Trophoblast cell (in vitro differentiated cells and primary cell): ENCODE results near the gene CLPTM1L.

Source experiments
- DNase-seq, 2 donors: peaks; one replicate each; pipeline ENCODE4 v3.0.0-alpha.2; 2016
- H2AFZ ChIP-seq: 2 replicates; pipeline ENCODE4 v1.6.1; 2013; ENCODE audit warnings: low read length, moderate library complexity, mild to moderate bottlenecking; ENCODE audit not compliant: insufficient read depth, poor library complexity
- H2AK5ac ChIP-seq: 2 replicates; pipeline ENCODE4 v1.6.1; 2013; ENCODE audit warnings: mild to moderate bottlenecking, low read length
- H2BK120ac ChIP-seq: 2 replicates; pipeline ENCODE4 v1.6.1; 2013; ENCODE audit warnings: low read length, mild to moderate bottlenecking, moderate library complexity; ENCODE audit not compliant: insufficient read depth, poor library complexity
- H2BK12ac ChIP-seq: 2 replicates; pipeline ENCODE4 v1.6.1; 2013; ENCODE audit warnings: mild to moderate bottlenecking, low read length, moderate library complexity
- H2BK5ac ChIP-seq: 2 replicates; pipeline ENCODE4 v1.6.1; 2013; ENCODE audit warnings: low read length, low read depth, moderate library complexity, mild to moderate bottlenecking; ENCODE audit not compliant: poor library complexity
- H3K14ac ChIP-seq: 2 replicates; pipeline ENCODE4 v1.6.1; 2013; ENCODE audit warnings: mild to moderate bottlenecking, low read length
- H3K18ac ChIP-seq: 2 replicates; pipeline ENCODE4 v1.6.1; 2013; ENCODE audit warnings: mild to moderate bottlenecking, low read length
- H3K23ac ChIP-seq: 2 replicates; pipeline ENCODE4 v1.6.1; 2013; ENCODE audit warnings: low read length
- H3K27ac ChIP-seq: 2 replicates; pipeline ENCODE4 v1.5.1; 2013; ENCODE audit warnings: low read depth, mild to moderate bottlenecking, inconsistent platforms, low read length, moderate library complexity
- H3K27me3 ChIP-seq: 2 replicates; pipeline ENCODE4 v1.6.1; 2013; ENCODE audit warnings: inconsistent platforms, mild to moderate bottlenecking, low read length, moderate library complexity; ENCODE audit not compliant: insufficient read depth
- H3K36me3 ChIP-seq, 2 experiments: 1 replicate in 1 of 2; 2 replicates in 1 of 2; pipeline ENCODE4 v1.6.1; 2013; ENCODE audit warnings: low read length in 2 of 2, mild to moderate bottlenecking in 2 of 2, moderate library complexity in 1 of 2; ENCODE audit not compliant: insufficient read depth in 2 of 2, control insufficient read depth in 1 of 2
- H3K4ac ChIP-seq: 2 replicates; pipeline ENCODE4 v1.6.1; 2013; ENCODE audit warnings: low read depth, mild to moderate bottlenecking, low read length, moderate library complexity
- H3K4me1 ChIP-seq, 2 experiments: 1 replicate in 1 of 2; 2 replicates in 1 of 2; pipeline ENCODE4 v1.6.1; 2013; ENCODE audit warnings: low read length in 2 of 2, mild to moderate bottlenecking in 2 of 2, moderate library complexity in 1 of 2; ENCODE audit not compliant: insufficient read depth in 2 of 2, control insufficient read depth in 1 of 2
- H3K4me2 ChIP-seq: 2 replicates; pipeline ENCODE4 v1.6.1; 2013; ENCODE audit warnings: inconsistent platforms, mild to moderate bottlenecking, low read length, moderate library complexity
- H3K4me3 ChIP-seq: 2 replicates; pipeline ENCODE4 v1.5.1; 2013; ENCODE audit warnings: mild to moderate bottlenecking, low read depth, low read length, inconsistent platforms
- H3K79me1 ChIP-seq: one replicate; pipeline ENCODE4 v1.6.1; 2013; ENCODE audit warnings: low read length
- H3K79me2 ChIP-seq: 2 replicates; pipeline ENCODE4 v1.6.1; 2013; ENCODE audit warnings: low read length, mild to moderate bottlenecking; ENCODE audit not compliant: control insufficient read depth, insufficient read depth, poor library complexity
- H3K9ac ChIP-seq: 2 replicates; pipeline ENCODE4 v1.6.1; 2013; ENCODE audit warnings: mild to moderate bottlenecking, low read length
- H3K9me3 ChIP-seq: 2 replicates; pipeline ENCODE4 v1.6.1; 2013; ENCODE audit warnings: low read depth, mild to moderate bottlenecking, control low read depth, inconsistent platforms, low read length; ENCODE audit not compliant: insufficient read depth
- H4K12ac ChIP-seq: 2 replicates; pipeline ENCODE4 v1.6.1; 2013; ENCODE audit warnings: low read depth, mild to moderate bottlenecking, low read length, moderate library complexity
- H4K8ac ChIP-seq: 2 replicates; pipeline ENCODE4 v1.6.1; 2013; ENCODE audit warnings: low read depth, mild to moderate bottlenecking, low read length, moderate library complexity
- H4K91ac ChIP-seq: one replicate; pipeline ENCODE4 v1.6.1; 2013; ENCODE audit warnings: low read depth, mild to moderate bottlenecking, low read length, moderate library complexity
- WGBS: extraction: QIAGEN DNeasy Blood & Tissue Kit; methylation state at CpG from one replicate; pipeline ENCODE4 v1.1.7; 2013; ENCODE audit warnings: missing lambda C conversion rate; ENCODE audit not compliant: insufficient read length, insufficient coverage; ENCODE audit errors: extremely low coverage; 5-methylcytosine and 5-hydroxymethylcytosine counted together

Gene CLPTM1L

DNA sequence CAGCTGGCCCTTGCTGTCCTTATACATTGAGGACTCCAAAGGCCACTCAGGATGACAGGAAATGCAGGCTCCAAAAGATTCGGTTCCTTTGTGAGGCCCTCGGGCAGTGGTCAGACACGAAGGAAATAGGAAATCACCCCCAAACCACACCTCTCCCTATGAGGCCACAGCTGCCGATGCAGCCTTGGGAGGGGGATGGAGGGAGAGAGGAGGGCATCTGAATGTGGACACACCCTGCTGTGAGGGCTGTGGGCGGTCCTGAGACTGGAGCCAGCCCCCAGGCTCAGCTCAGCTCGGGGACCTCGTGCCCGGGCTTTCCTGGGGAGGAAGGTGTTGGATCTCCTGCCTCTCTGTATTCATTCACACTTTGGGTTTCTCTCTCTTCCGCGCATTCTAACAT is 2.7 kb upstream of the CLPTM1L start:
- H2BK12ac ChIP-seq: no peak overlapping the region

DNA sequence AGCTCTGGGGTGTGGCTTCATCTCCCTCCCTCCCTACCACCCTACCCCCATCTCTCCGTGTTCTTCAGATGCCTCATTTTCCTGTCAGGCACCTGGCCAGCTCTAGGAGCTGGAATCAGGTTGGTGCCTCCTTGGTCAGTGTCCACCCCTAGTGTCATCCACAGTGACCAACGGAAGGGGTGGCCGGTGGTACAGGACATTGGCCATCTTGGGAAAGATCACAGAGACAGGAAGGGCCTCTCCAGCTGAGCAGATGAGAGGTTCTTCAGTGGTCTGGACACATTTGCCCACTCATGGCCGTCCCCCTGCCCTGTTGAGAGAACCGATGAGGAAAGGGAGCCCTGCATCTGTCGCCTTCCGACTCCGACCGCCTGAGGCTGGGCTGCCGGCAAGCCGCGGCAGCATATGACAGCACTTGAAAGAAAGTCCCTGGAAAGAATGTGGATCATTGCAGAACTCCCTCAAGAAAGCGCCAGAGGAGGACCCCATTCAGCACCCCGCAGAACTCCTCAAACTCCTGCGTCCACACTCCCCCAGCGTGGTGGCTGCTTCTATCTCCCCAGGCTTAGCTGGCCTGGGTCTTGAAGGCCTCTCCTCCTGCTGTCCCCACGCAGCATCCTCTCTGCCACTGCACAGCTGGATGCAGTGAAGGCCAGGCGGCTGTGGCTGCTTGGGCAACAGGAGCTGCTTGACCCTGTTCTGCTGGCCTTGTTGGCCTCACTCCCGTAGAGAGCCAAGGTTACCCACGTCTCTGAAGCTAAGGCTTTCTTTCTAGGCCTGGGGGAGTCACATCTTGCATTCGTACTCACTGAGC is 1.9 kb upstream of the CLPTM1L start:
- no peak for DNase-seq
- no peak overlapping the region for H4K91ac ChIP-seq
- no peak overlapping the region for H4K12ac ChIP-seq
- H3K36me3 ChIP-seq: peaks cover 14% of the 10 kb centered on the region in 2 experiments
- no peak overlapping the region for H2BK120ac ChIP-seq
- H3K4ac ChIP-seq: no peak overlapping the region
- no peak overlapping the region for H3K23ac ChIP-seq
- peak overlapping the region; percentile 17 for H3K4me3 ChIP-seq
- H3K4me1 ChIP-seq: peaks cover 8 to 9% of the 10 kb centered on the region in 2 experiments
- no peak overlapping the region for H2AFZ ChIP-seq
- H4K8ac ChIP-seq: no peak overlapping the region
- H3K9ac ChIP-seq: no peak overlapping the region
- H3K79me2 ChIP-seq: peaks cover 6% of the 10 kb centered on the region
- no peak overlapping the region for H3K18ac ChIP-seq
- no peak overlapping the region for H3K27ac ChIP-seq
- H3K79me1 ChIP-seq: peaks cover 5% of the 10 kb centered on the region
- H2BK12ac ChIP-seq: no peak overlapping the region
- H3K4me2 ChIP-seq: no peak overlapping the region
- H3K9me3 ChIP-seq: no peaks in the 10 kb centered on the region
- no peak overlapping the region for H2AK5ac ChIP-seq
- no peak overlapping the region for H3K14ac ChIP-seq
- WGBS: no CpG with 5 or more reads among the region's 21 CpGs
- H3K27me3 ChIP-seq: no peaks in the 10 kb centered on the region
- H2BK5ac ChIP-seq: no peak overlapping the region

More for the DNA sequence above, 2.7 kb upstream of the CLPTM1L start:
- peaks cover 6 to 7% of the 10 kb centered on the region in 2 experiments for H3K36me3 ChIP-seq
- no peak overlapping the region for H4K8ac ChIP-seq
- H2BK120ac ChIP-seq: no peak overlapping the region
- H3K4me3 ChIP-seq: no peak overlapping the region
- DNase-seq: no peak
- no peak overlapping the region for H3K9ac ChIP-seq
- no peak overlapping the region for H3K14ac ChIP-seq
- no peak overlapping the region for H3K4me2 ChIP-seq
- peaks cover 2% of the 10 kb centered on the region for H3K9me3 ChIP-seq
- H3K27me3 ChIP-seq: no peaks in the 10 kb centered on the region
- WGBS: no CpG with 5 or more reads among the region's 10 CpGs
- H3K79me1 ChIP-seq: peaks cover 5% of the 10 kb centered on the region
- no peak overlapping the region for H4K91ac ChIP-seq
- H2AK5ac ChIP-seq: no peak overlapping the region
- no peak overlapping the region for H3K4ac ChIP-seq
- peaks cover 6% of the 10 kb centered on the region for H3K79me2 ChIP-seq
- peaks cover 8 to 9% of the 10 kb centered on the region in 2 experiments for H3K4me1 ChIP-seq
- no peak overlapping the region for H3K27ac ChIP-seq
- H2AFZ ChIP-seq: no peak overlapping the region
- H2BK5ac ChIP-seq: no peak overlapping the region
- H4K12ac ChIP-seq: no peak overlapping the region
- H3K23ac ChIP-seq: no peak overlapping the region
- H3K18ac ChIP-seq: no peak overlapping the region

DNA sequence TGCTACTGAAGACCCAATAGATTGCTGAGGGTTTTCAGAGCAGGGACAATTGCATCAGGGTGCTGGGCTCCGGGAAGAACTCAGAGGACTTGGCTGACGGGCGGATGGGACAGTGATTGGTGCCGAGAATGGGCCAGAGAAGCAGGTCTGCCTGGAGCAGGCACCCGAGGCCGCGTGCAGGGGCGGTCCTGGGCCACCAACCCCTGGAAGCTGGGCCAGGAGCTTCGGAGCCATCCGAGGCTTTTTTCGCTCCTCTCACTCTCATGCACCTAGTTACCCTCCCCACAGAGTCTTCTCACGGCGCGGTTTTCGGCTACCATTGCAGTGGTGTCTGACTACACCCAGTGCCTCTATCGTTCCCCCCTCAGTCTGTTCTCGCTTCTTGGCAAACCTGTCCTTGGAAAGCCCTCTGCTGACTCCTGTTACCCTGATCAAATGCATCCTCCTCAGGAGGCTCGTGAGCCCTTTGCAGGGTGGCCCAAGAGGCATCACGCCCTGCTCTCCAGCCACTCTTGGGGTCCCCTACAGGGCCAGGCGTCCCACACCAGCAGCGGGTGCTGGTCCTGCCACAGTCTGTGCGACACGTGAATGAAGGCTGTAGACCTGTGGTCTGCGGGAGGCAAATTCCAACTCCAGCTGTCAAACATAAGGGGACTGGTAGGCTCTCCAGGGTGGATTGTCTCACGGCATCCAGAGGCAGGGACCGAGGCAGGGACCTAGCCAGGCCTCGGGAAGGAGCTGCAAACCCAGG is 1.2 kb upstream of the CLPTM1L start:
- Histone ChIP-seq H3K36me3 (peaks cover 21% of the 10 kb centered on the region in 2 experiments), H4K12ac (peak overlapping the region; percentile 92), H3K27me3 (no peaks in the 10 kb centered on the region), H3K79me1 (peaks cover 5% of the 10 kb centered on the region), H4K8ac (peak overlapping the region; percentile 99), H2BK5ac (no peak overlapping the region), H3K9ac (peak overlapping the region; percentile 97), H3K27ac (no peak overlapping the region), H3K4me2 (peak overlapping the region; percentile 79), H4K91ac (peak overlapping the region; percentile 91), H2AK5ac (no peak overlapping the region), H2BK120ac (no peak overlapping the region), H3K9me3 (peaks cover 1% of the 10 kb centered on the region), H3K4me3 (no peak overlapping the region), H3K23ac (no peak overlapping the region), H3K79me2 (peaks cover 6% of the 10 kb centered on the region), H3K4me1 (peaks cover 8 to 9% of the 10 kb centered on the region in 2 experiments), H2BK12ac (no peak overlapping the region), H3K18ac (no peak overlapping the region), H3K14ac (no peak overlapping the region), H3K4ac (no peak overlapping the region), H2AFZ (no peak overlapping the region)
- DNase-seq: no peak
- no CpG with 5 or more reads among the region's 27 CpGs for WGBS

DNA sequence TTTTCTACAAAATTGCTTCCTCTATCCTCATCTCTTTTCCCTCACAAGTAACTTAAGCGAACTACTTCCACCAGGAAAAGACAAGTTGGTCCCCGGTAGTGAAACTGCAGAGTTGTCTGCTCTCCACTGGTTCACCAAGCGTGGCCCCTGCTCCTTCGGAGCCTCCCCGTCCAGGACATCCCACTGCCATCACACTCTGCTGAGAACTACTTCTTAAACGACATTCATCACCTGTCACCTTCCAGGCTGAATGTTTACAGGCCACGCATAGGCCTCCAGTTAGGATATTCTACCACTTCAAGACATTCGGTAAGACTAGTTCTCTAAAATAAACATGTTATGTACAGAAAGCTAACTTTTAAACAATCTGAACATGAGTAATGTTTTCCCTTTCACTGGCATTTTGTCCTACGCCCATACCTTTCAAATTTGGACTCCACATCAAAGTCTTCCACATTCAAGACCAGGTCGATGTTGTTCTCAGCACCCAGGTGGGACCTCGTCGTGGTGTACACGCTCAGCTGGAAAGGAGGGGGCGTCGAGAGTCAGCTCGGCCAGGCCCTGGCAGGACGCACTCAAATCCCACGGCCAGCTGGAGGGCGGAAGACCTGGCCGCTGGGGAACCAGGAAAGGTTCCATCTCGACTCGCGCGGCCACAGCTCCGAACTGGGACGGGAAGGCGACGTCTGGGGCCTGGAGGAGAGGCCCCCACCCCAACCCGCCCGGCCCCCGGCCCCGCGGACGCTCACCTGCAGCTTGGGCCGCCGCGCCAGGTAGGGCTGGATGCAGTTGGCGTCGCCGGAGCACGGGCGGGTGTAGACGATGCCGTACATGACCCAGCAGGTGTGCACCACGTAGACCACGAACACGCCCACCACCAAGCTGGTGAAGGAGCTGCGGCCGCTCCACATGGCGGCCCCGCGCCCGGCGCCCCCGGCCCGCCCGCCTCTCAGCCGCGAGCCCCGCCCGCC is 683 bp downstream of the CLPTM1L start:
- no peaks in the 10 kb centered on the region for H3K27me3 ChIP-seq
- peaks cover 8 to 9% of the 10 kb centered on the region in 2 experiments for H3K4me1 ChIP-seq
- peaks cover 32 to 33% of the 10 kb centered on the region in 2 experiments for H3K36me3 ChIP-seq
- peak overlapping the region; percentile 94 for H3K9ac ChIP-seq
- H3K18ac ChIP-seq: peak overlapping the region; percentile 67
- H3K23ac ChIP-seq: no peak overlapping the region
- peaks cover 3% of the 10 kb centered on the region for H3K9me3 ChIP-seq
- peak overlapping the region; percentile 80 for H3K4me2 ChIP-seq
- peak overlapping the region; percentile 89 for H4K8ac ChIP-seq
- H2AK5ac ChIP-seq: peak overlapping the region; percentile 64
- no peak overlapping the region for H2BK120ac ChIP-seq
- peaks cover 5% of the 10 kb centered on the region for H3K79me1 ChIP-seq
- H4K12ac ChIP-seq: peak overlapping the region; percentile 93
- no peak overlapping the region for H2BK12ac ChIP-seq
- H3K79me2 ChIP-seq: peaks cover 6% of the 10 kb centered on the region
- DNase-seq: no peak
- no peak overlapping the region for H3K27ac ChIP-seq
- no CpG with 5 or more reads among the region's 61 CpGs for WGBS
- peak overlapping the region; percentile 99 for H3K4me3 ChIP-seq
- peak overlapping the region; percentile 96 for H3K4ac ChIP-seq
- peak overlapping the region; percentile 94 for H3K14ac ChIP-seq
- H4K91ac ChIP-seq: peak overlapping the region; percentile 40
- H2BK5ac ChIP-seq: no peak overlapping the region
- peak overlapping the region; percentile 66 for H2AFZ ChIP-seq
